Kidney glomerular epithelial cell (primary cell): ENCODE results near the gene F10.
"Not testable (repeated sequence)": the region's sequence is repeated elsewhere in the genome, so short reads cannot be mapped to it uniquely, and the experiment has no call there.

ENCODE experiments used
- DNase-seq: peaks from one replicate; lab custom pipeline; 2025; lab: John Stamatoyannopoulos, UW

Gene F10

DNA sequence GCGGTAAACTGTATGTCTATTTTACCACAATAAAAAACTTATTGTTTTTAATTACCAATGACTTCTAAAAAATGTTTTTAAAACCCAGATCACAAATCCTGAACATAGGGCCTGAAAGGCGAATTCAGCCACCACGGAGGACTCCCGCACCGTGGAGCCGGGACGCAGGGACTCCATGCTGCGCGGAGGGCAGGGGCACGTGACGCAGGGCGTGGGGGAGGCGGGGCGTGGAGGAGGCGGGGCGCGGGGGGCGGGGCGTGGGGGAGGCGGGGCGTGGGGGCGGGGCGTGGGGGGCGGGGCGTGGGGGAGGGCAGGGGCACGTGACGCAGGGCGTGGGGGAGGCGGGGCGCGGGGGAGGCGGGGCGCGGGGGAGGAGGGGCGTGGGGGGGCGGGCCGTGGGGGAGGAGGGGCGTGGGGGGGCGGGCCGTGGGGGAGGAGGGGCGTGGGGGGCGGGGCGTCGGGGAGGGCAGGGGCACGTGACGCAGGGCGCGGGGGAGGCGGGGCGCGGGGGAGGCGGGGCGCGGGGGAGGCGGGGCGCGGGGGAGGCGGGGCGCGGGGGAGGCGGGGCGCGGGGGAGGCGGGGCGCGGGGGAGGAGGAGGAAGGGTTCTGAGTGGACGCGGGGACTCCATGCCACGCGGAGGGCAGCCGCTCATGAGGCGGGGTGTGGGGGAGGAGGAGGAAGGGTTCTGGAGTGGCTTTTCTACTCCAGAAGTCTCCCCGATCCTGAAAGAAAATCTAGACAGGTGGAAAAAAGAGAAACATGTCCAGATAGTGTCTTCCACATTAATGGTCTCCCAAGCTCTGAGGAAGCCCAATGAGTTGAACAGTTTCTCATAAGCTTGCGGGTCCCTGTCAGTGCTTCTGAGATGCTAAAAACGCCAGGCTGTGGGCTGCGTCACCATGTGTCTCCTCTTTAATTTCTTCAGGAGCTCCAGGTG is 31.5 kb downstream of the F10 start:
- peak; percentile 17 for DNase-seq

DNA sequence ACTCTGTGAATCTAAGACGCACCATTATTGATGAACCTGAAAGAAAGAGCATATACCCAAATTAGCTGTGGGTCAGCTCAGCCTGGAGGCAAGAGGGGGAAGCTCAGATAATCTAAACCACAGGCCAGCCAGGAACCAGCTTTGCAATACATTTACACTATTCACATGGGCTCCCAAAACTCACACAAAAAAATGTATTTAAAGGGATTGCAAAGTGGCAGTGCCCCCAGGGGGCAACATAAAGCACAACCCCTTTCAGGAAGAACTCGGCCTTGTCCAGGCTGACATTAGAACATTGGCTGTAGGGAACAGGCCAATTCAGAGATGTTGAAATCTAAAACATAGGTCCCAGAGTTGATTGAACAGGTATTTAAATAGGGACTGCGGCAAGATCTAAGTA is 32.6 kb downstream of the F10 start:
- DNase-seq: no peak

DNA sequence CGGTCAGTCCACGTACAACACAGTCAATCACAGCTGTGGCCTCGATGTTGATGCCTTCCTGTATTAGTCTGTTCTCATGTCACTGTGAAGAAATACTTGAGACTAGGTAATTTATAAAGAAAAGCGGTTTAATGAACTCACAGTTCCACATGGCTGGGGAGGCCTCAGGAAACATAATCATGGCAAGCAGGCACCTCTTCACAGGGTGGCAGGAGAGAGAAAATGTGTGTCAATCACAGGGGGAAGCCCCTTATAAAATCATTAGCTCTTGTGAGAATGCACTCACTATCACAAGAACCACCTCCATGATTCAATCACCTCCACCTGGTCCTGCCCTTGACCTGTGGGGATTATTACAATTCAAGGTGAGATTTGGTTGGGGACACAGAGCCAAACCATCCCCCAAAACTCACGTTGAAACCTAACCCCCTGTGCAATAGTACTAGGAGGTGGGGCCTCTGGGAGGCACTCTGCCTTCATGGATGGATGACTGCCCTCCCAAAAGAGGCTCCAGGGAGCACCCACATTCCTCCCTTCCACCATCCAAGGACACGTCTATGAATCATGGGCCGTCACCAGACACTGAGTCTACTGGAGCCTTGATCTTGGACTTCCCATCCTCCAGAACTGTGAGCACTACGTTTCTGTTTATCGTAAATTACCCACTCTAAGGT is 33.5 kb downstream of the F10 start:
- DNase-seq: no peak

DNA sequence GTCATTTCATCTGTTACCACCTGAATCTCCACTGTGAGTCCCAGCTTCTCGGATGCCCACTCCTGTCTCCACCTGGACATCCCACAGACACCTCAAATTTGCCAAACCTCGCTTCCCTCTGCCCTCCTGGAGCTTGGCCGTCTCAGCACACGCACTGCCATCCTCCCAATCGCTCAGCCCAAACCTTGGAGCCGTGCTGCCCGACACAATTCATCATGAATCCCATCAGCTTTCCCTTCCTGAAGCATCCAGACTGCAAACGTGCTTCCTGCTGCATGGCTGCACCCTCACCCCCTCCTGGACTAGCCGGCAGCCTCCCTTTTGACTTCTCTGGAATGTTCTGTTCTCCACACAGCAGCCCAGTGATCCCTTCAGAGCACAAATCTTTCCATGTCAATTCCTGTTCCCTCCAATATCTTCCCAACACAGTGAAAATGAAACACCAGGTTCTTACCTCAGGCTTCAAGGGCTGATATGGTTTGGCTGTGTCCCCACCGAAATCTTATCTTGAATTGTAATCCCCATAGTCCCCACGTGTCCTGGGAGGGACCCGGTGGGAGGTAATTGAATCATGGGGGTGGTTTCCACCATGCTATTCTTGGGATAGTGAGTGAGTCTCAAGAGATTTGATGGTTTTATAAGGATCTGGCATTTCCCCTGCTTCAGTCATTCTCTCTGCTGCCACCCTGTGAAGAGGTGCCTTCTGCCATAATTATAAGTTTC is 34.8 kb downstream of the F10 start:
- DNase-seq: no peak

DNA sequence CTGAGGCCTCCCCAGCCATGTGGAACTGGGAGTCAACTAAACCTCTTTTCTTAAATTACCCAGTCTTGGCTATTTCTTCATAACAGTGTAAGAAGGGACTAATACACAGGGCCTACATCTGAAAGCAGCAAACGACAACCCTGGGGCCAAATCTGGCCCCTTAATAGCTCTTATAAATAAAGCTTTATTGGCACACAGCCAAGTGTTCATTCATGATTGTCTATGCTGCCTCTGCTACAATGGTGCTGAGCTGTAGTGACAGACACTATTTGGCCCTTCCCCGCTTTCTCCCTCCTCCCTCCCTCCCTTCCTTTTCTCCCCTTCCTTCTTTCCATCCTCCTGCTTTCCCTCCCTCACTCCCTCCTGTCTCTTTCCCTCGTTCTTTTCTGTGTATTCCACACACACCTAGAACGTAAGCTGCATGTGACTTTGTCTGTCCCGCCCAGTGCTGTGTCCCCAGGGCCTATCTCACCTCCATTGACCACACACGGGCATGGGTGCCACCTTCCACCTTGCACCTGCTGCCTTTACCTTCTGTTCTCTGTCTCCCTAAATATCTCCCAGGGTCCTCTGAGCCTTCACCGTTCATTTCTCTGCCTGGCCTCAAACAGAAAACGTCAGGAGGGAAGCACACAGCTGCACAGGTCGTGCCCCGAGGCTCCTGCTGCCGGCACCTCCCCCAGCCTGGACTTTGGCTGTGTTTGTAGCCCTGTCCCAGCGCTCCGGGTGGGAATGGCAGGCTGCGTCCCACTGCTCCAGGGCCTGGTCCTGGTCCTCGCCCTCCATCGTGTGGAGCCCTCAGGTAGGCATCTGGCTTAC is 35.5 kb downstream of the F10 start, which contains the start of gene PROZ:
Gene PROZ, plus strand, starts transcription at position 720 of the 819 bp plus-strand sequence. Its CDS starts 13 bp downstream, at position 733.
- no peak for DNase-seq

DNA sequence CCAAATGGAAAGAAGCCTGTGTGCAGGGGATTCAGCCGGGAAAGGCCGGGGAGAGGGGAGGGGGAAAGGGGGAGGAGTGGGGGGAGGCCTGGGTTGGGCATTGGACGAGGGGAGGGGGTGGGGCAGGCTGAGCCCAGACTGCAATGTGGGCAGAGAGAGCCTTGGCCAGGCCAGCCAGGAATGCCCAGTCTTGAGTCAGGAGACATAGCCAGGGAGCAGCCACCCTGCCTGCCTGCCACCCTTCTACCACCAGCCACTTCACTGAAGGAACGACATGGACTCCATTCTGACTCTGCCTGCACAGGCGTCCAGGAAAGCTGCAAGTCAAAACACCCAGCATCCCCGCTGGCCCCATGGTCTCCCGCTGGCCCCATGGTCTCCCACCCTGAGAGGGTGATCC is 36.3 kb downstream of the F10 start:
- no peak for DNase-seq

DNA sequence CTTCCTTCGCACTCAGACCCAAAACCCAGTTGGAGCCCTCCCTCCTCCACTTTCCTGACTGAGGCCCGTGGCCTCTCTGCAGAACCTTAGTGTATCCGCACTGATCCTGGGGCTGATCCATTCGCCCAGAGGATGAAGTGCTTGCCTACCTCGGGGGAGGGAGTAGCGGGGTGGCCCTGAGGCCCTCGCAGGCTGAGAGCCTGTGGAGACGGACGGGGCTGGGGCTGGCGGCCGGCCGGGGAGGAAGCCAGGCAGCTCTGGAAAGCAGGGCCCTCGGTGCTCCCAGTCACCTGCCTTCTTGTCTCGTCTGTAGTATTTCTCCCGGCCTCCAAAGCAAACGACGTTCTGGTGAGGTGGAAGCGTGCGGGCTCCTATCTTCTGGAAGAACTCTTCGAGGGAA is 37.1 kb downstream of the F10 start:
- DNase-seq: no peak

DNA sequence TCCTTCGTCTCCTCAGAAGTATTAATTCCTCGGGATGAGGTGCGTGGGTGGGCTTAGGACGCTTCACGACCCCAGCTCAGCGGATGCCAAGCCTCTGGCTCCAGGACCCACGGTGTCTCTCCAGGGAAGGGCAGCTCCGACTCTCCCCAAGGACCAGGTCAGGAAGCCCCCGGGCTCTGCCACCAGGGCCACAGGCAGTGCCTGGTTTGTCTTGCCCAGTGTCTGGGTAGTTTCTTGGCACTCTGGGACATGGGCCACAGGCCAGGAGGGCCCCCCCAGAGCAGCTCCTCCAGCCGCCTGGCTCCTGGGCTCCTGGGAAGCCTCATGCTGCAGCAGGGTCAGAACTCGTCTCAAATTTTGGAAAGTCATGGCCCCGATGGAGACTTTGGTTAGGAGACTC is 38.4 kb downstream of the F10 start:
- no peak for DNase-seq

DNA sequence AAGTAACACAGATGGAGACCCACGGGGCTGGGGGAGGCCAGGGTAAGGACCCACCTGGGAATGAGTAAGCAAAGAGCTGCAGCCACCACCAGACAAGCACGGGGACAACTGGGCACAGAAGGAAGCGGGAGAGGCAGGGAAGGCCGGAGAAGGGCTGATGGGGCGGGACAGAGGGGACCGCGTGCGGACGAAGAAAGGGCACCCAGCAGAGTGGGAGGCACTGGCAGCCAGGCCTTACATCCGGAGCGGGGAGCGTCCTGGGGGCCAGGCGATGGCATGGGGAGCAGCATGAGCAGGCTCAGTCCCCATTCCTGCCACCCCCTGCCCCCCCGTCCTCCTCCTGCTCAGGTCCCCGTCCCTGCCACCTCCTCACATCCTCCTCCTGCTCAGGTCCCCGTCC is 38.8 kb downstream of the F10 start:
- no peak for DNase-seq

DNA sequence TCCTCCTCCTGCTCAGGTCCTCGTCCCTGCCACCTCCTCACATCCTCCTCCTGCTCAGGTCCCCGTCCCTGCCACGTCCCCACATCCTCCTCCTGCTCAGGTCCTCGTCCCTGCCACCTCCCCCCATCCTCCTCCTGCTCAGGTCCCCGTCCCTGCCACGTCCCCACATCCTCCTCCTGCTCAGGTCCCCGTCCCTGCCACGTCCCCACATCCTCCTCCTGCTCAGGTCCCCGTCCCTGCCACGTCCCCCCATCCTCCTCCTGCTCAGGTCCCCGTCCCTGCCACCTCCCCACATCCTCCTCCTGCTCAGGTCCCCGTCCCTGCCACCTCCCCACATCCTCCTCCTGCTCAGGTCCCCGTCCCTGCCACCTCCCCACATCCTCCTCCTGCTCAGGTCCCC is 39.4 kb downstream of the F10 start:
- not testable (repeated sequence) for DNase-seq

DNA sequence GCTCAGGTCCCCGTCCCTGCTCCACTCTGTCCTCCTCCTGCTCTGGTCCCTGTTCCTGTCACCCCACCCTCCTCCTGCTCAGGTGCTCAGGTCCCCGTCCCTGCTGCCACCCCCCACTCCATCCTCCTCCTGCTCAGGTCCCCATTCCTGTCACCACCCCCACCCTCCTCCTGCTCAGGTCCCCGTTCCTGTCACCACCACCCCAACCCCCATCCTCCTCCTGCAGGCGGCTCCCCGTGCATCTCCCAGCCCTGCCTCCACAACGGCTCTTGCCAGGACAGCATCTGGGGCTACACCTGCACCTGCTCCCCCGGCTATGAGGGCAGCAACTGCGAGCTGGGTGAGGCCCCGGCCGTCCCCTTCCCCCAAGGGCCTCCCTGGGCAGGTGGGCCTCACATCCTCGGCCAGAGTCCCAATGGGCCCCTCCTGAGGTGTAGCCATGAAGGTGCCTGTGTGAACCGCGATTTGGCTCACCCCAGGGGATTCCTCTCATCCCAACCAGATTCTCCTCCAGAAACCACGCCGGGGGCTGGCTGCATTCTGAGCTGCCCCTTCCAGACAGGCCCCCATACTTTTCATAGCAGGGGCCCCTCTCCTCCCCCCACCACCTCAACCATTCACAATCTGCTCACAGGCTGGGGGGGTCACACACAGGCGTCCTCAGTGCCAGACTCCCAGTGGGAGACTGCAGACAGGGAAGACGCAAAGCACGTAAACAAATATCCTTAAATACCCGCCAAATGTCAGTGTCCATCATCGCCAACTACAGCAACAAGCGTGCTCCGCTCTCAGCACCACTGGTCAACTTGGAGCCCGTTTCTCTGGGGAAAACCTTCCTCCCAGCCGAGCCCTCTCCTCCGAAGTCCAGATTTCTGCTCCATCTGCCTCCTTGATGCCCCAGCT is 40.4 kb downstream of the F10 start:
- no peak for DNase-seq

DNA sequence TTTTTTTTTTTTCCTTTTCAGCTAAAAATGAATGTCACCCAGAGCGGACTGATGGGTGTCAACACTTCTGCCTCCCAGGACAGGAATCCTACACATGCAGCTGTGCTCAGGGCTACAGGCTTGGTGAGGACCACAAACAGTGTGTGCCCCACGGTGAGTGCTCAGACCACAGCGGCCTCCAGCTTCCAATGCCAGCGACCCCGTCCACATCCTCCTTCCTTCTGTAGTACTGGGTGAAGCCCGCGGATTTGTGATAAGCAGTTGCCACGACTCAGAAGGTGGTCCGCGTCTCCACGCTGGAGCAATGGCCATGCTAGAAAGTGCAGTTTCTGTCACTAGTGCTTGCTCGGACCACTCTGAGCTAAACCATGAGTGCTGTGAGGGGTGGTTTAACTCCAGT is 41.9 kb downstream of the F10 start:
- DNase-seq: no peak

DNA sequence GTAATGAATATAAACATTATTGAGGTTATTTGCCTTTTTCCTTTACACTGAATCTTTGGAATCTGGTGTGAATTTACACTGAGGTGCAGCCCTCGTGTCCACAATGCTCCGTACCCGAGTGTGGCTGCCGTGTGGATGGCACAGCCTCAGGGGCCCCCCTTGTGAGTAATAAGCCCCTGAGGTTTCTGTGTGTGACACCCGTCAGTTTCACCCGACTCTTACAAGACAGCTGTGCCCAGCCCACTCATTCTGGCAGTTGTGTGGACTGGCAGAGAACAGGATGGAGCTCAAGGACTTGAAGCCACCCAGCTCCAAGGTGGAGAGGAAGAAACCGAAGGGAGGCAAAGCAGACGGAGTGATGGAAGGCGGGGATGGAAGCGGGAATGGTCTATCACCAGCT is 43.7 kb downstream of the F10 start:
- no peak for DNase-seq

DNA sequence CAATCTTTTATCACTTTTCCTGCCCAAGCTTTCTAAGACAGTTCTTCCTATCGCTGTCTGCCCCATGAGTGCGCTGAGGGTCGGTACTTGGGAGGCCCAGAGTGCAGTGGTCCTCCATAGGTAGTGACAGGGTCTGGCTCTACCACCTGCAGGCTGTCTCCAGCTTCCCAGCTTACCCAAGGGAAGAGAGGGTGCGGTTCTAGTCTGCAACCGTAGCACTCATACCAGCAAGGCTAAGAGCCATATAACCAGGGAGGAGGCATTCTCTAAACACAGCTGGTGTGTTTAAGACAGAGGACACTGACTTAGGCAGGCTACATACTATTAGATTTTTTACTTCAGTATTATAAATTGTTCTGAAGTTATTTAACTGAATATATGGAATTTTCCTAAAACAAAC is 44.1 kb downstream of the F10 start:
- DNase-seq: no peak

DNA sequence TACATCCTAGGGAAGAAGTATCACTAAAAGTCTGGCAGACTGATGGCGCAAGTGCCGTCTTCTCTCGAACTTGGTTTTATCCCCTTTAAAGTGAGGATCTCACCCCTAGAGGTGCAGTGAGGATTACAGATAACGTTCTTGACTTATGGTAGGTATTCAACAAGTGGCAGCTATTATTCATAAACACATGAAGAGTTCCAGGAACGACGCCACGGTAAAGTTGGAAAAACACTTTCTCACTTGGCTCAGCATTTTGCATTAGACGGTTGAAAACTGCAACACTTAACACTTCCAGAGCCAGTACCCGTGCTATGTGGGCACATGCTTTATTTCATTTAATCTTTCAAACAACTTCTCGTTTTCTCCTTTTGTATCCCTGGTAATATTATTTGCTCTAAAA is 44.6 kb downstream of the F10 start:
- no peak for DNase-seq

DNA sequence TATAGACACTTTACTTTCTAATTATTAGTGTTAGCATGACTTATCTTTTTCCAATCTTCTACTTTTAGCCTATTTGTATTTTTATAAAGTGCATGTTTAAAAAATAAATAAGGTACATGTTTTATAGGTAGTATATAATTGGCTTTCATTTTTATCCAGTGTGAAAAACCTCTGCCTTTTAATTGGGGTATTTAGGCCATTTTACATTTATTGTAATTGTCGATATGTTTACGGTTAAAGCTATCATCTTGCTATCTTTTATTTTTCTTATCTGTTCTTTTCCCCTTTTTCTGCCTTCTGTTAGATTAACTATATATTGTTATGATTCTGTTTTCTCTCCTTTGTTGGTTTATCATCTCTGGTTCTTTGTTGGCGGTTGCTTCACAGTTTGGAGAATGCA is 45.0 kb downstream of the F10 start:
- no peak for DNase-seq

DNA sequence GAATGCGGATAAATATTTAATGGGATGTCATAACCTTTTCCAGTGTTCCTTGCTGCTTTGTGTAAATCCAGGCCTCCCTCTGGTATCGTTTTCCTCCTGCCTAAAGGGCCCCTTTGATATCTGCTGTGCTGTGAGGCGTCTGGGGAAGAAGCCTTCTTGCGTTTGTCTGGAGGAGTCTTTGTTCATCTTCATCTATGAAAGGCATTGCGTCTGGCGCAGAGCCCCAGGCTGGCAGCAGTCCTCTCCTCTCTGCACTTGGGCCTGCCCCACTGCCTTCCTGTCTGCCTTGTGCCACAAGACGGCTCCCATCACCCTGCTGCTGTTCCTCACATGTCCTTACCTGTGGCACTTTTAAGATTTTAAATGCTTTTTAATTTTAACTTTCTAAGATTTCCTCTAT is 45.6 kb downstream of the F10 start:
- DNase-seq: no peak

DNA sequence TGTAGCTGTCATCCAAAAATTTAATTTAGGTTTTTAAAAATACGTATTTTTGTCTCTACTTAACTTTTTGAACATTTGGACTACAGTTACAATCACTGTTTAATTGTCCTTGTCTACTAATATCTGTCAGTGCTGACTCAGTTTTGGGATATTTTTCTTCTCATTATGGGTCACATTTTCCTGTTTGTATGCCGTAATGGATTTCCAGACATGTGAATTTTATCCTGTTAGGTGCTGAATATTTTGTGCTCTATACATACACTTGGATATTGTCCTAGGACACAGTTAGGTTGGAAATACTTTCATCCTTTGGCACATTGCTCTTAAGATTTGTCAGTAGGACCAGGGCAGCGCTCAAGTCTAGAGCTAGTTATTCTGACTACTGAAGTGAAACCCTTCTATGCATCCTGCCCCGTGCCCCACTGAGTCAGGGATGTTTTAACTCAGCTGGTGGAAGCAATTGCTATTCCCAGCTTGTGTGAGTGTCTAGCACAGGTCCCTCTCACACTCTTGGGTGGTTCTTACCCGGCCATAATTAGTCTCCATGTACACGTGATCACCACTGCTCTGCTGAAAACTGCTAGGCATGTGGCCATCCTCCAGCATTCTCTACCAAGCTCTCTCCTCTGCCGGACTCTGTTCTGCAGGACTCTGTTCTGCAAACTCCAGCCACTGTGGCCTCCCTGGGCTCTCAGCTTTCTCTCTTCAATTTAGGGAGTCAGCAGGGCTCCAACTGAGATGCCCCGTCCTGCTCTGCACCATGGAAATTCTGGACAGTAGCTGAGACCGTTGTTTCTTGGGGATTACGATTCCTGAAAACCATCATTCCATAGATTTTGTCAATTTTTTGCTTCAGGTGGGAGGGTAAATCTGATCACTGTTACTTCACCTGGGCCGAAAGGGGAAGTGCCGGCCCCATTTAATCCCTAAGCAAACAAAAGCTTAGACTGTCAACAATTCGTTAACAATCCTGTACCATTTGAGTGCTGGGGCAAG is 47.0 kb downstream of the F10 start:
- DNase-seq: no peak

DNA sequence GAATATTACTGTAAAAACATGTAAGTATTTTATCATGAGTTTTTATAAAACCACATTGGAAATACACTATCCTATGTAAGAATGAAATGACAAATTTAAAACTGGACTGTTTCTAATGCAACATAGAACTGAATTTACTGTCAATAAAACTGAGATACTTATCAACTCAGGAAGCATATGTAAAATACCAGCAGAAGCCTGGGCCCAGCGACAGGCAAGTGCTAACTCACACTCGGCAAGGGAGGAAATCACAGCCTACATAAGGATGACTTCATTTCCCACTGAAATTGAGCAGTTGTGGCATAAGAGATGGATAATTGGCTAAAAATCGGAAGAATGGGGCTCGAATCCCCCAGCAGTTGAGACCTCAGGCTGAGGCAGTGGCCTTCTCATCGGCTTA is 47.9 kb downstream of the F10 start:
- no peak for DNase-seq
